ENCODE results near the gene FBRSL1.

DNA sequence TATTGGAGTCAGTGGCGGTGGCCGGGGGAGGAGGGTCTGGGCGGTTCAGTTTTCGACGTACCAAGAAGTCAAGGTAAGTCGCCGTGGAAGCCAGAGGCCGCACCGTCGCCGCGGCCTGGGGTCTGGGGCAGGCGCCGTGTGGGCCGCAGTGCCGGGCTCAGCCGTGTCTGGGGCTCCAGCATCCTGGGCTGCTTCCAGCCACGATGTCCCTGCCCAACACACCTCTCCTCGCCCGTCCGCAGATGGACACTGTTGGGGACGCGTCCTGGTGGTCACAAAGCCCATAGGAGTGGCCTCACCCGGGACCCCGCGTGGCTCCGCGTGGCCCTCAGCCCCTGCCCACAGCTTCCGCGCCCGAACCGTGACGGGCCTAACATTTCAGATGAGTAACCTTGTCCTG, 59.1 kb downstream of the FBRSL1 start:
- TF ChIP-seq CTCF (IDR thresholded peaks at IDR 0.05) = no peak
- no peak for TF ChIP-seq POLR2A (IDR thresholded peaks at IDR 0.05)
